SIG-M5 (cell line): Measurements from ENCODE around the gene GTSE1.
"Not testable (repeated sequence)": the region's sequence is repeated elsewhere in the genome, so short reads cannot be mapped to it uniquely, and the experiment has no call there.

Experiments
- DNase-seq: peaks from one replicate; lab custom pipeline; 2025; lab: John Stamatoyannopoulos, UW

Gene GTSE1

GRCh38 chr22:46292732-46293131 is 3.9 kb upstream of the GTSE1 start:
- DNase-seq = no peak

- no peak for DNase-seq
Observed at GRCh38 chr22:46293577-46294260, 3.0 kb upstream of the GTSE1 start.

- no peak for DNase-seq
Observed at GRCh38 chr22:46294784-46295183, 1.9 kb upstream of the GTSE1 start.

GRCh38 chr22:46295277-46295971 is 1.2 kb upstream of the GTSE1 start:
- DNase-seq = no peak

GRCh38 chr22:46297151-46297812 is 612 bp downstream of the GTSE1 start:
- no peak for DNase-seq

GRCh38 chr22:46299101-46299500 is 2.4 kb downstream of the GTSE1 start:
- DNase-seq = no peak

- DNase-seq = no peak
Observed at GRCh38 chr22:46300491-46300890, 3.8 kb downstream of the GTSE1 start.

GRCh38 chr22:46303347-46303965 is 6.8 kb downstream of the GTSE1 start:
- no peak for DNase-seq

GRCh38 chr22:46308283-46308988 is 11.8 kb downstream of the GTSE1 start:
- no peak for DNase-seq

- DNase-seq = no peak
Observed at GRCh38 chr22:46309526-46310085, 12.9 kb downstream of the GTSE1 start.

- DNase-seq = no peak
Observed at GRCh38 chr22:46312056-46312455, 15.4 kb downstream of the GTSE1 start.

- DNase-seq = not testable (repeated sequence)
Observed at GRCh38 chr22:46312848-46313247, 16.2 kb downstream of the GTSE1 start.

- no peak for DNase-seq
Observed at GRCh38 chr22:46315976-46316375, 19.3 kb downstream of the GTSE1 start.

GRCh38 chr22:46317646-46318045 is 21.0 kb downstream of the GTSE1 start:
- no peak for DNase-seq

GRCh38 chr22:46318576-46318975 is 21.9 kb downstream of the GTSE1 start:
- no peak for DNase-seq

GRCh38 chr22:46319319-46319718 is 22.6 kb downstream of the GTSE1 start:
- DNase-seq = no peak

- no peak for DNase-seq
Observed at GRCh38 chr22:46320166-46320710, 23.6 kb downstream of the GTSE1 start.

GRCh38 chr22:46320716-46321386 is 24.2 kb downstream of the GTSE1 start:
- DNase-seq = no peak

GRCh38 chr22:46322711-46323110 is 26.0 kb downstream of the GTSE1 start:
- no peak for DNase-seq

GRCh38 chr22:46323162-46323561 is 26.5 kb downstream of the GTSE1 start:
- no peak for DNase-seq
